IPS DF 4.7 (cell line): ENCODE data around the gene PPP2R5A.
"Not testable (repeated sequence)": the region's sequence is repeated elsewhere in the genome, so short reads cannot be mapped to it uniquely, and the experiment has no call there.

Experiments
- DNase-seq: peaks from one replicate; pipeline ENCODE4 v3.0.0-alpha.2; 2013; ENCODE audit warnings: low spot score; ENCODE audit errors: extremely low read depth

The PPP2R5A gene

DNA sequence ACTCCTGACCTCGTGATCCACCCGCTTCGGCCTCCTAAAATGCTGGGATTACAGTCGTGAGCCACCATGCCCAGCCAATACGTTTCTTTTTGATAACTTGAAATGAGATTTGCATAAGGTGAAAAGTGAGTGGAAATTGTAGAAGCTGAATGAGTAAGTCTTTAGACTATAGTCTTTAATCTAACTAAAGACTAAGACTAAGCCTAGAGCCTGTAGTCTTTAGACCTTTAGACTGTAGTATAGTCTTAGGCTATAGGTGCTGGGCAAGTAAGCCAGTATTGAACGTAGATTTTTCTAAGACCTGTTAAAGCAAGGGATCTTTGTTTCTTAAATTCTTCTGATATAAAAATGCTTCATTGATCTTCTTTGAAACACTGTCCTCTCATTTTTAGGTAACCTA lies 12.1 kb downstream of the PPP2R5A start:
- DNase-seq = no peak

DNA sequence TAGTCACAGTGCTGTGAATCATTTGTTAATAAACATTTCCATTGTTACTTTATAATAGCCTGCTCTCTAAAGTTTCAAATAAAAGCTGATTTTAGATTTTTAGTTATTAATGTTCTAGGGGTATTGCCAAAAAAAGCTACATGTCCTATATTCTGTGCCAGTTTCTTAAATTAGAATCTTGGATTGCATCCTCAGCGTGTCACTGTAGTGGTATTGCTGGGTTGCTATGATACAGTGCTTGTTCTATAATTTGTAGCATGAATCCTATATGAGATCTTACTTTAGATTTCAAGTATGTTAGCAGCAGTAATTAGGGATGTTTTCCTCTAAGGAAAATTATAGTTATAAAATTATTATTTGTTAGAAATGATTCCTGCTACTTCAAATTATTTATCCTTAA lies 16.4 kb downstream of the PPP2R5A start:
- DNase-seq = no peak

DNA sequence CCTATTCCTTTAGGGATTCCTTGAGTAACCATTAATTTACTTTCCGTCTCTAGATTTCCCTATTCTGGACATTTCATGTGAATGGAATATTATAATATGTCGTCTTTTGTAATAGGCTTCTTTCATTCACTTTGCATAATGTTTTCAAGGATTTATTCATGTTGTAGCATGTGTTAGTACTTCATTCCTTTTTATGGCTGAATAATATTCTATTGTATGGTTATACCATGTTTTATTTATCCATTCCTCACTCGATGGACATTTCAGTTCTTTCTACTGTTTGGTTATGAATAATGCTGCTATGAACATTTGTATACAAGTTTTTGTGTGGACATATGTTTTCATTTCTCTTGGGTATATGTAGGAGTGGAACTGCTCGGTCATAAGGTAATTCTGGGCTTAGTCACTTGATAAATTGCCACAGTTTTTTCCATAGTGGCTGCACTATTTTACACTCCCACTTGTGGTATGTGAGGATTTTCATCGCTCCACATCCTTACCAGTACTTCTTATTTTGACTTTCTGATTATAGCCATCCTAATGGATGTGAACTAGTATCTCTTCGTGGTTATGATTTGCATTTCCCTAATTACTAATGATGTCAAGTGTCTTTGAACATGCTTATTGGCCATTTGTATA lies 17.7 kb downstream of the PPP2R5A start:
- DNase-seq = no peak

DNA sequence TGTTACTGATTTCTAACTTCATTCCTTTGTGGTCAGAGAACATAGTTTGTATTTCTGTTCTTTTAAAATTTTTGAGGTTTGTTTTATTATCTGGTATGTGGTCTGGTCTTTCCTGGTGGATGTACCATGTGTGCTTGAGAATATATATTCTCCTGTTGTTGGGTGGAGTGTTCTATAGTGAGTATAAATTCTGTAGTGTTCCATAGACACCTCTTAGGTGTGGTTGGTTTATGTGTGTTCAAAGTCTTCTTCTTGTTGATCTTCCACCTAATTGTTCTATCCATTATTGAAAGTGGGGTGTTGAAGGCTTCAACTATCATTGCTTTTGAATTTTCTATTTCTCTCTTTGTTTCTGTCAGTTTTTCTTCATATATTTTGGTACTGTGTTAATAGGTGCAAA lies 20.1 kb downstream of the PPP2R5A start:
- DNase-seq = no peak

DNA sequence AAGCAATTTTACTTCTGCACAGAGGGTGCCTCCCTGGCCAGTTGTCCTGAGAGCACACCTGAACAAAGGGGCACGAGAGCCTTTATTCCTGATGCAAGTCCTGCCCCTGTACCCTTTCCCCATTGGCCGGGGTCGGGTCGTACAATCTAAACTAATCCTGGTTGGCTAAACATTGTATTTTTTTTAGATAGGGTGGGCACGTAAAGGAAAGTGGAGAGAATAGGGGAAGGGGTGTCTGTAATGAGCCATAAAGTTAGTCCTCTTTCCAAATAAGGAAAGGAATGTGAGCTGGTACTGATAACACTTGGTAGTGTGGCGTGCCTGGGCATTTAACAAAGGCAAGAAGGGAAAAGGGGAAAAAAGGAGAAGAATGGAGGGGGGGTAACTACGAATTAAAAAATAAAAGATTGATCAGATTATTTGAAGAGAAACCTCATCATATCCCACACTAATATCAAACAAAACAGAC lies 20.8 kb downstream of the PPP2R5A start:
- not testable (repeated sequence) for DNase-seq

DNA sequence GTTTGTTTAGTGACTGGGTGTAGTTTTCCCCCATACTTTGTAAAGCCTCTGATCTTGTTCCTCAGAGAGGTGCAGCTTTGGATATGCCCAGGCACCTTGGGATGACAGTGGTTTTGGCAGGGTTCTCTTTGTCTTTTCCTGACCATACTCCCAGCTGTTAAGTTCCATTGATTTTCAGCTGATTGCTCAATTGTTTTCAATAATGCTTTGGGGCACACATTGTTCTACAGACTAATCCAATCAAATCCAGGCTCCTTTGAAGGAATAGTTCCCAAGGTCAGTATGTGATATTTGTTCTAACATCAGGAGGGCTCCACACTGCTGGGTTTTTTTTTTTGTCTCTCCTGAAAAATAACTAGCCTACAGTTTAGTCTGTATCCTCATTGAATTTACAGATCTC lies 24.8 kb downstream of the PPP2R5A start:
- no peak for DNase-seq

DNA sequence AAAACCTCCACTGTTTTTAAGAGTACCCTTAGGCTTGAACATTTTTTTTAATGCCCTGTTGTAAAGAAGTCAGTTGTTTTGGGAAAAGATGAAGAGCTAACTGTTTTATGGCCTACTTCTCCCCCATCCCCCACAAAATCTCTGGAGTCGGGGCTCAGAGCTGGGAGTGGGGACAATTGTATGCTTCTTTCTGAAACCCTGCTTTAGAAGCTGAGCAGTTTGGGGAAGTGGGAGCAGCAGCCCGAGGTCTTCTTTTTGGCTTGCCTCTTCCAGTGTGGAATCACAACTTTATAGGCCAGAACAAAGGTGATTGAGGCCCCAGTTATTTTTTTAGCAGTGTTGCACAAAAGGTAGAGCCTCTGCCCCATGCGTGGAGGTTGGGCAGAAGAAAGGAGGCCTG lies 25.2 kb downstream of the PPP2R5A start:
- DNase-seq = no peak

DNA sequence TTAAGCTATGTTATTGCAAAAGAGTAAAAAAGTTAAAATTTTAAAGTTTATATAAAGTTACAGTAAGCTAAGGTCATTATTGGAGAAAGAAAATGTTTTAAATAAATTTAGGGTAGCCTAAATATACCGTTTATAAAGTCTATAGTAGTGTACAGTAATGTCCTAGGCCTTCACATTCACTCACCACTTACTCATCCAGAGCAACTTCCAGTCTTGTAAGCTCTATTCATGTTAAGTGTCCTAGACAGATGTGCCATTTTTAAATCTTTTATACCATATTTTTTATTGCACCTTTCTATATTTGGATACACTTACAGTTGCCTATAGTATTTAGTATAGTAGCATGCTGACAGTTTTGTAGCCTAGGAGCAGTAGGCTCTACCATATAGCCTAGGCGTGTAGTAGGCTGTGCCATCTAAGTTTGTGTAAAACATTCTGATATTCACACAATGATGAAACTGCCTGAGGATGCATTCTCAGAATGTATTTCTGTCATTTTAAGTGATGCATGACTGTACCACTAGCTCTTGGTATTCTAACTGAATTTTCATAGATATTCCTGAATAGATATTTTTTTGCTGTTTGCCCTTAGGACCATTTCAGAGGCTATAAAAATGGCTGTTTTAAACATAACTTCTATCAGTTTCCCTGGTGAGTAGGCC lies 26.8 kb downstream of the PPP2R5A start:
- no peak for DNase-seq

DNA sequence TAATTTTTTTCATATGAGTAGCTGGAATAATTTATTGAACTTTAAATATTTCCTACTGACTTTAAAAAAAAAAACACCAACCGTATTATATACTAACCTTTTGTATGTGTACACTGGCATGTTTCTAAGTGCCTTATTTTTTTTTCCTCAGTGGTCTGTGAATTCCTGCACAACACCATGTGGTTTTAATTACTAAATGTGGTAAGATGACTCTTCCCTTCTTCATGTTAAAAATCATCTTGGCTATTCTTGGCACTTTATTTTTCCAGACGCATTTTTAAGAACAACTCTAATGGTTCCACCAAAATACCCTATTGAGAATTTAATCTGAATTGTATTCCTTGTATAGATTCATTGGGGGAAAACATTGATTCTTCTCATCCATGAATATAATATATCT lies 28.4 kb downstream of the PPP2R5A start:
- no peak for DNase-seq

DNA sequence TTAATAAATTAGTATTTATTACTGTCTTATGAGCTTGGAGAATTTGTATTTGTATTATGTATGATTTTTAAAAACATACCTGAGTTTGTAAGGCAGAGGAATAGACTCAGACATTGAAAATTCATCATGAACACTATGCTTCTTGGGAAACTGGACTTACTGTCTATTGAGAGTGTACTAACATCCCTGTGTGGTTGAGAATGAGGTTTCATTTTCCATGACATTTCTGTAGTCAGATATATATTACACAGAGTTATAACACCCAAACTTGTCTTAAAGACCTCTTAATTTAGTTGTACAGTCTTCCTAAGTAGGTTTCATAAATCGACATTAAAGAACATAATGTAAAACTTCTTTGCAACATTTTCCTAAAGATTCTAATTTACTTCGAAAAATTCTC lies 30.0 kb downstream of the PPP2R5A start:
- no peak for DNase-seq

DNA sequence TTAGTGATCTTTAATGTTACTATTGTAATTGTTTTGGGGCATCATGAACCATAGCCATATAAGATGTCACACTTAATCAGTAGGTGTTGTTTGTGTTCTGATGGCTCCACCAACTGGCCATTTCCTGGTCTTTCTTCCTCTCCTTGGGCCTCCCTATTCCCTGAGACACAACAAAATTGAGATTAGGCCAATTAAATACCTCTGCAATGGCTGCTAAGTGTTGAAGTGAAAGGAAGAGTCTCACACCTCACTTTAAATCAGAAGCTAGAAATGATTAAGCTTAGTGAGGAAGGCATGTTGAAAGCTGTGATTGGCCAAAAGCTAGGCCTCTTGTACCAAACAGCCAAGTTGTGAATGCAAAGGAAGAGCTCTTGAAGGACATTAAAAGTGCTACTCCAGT lies 30.7 kb downstream of the PPP2R5A start:
- DNase-seq = peak; percentile 53

DNA sequence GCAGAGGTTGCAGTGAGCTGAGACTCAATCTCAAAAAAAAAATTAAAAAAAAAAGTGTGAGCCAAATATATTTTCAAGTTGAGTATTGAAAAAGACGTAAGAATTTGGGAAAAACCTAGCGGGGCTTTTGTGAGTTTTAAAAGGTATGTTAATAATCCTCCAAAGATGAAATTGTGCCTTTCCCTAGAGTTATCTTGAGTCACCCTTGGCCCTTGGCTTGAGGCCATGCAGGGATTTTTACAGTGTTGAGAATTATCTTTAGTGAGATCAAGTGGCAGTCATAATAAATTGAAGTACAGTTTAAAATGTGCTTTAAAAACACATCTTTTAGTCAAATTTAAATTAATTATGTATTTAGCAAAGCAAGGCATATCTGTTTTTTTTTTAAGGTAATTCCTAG lies 32.7 kb downstream of the PPP2R5A start:
- no peak for DNase-seq

DNA sequence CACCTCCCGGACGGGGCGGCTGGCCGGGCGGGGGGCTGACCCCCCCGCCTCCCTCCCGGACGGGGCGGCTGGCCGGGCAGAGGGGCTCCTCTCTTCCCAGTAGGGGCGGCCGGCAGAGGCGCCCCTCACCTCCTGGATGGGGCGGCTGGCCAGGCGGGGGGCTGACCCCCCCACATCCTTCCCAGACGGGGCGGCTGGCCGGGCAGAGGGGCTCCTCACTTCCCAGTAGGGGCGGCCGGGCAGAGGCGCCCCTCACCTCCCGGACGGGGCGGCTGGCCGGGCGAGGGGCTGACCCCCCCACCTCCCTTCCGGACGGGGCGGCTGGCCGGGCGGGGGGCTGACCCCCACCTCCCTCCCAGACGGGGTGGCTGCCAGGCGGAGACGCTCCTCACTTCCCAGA lies 35.8 kb downstream of the PPP2R5A start:
- DNase-seq = not testable (repeated sequence)

DNA sequence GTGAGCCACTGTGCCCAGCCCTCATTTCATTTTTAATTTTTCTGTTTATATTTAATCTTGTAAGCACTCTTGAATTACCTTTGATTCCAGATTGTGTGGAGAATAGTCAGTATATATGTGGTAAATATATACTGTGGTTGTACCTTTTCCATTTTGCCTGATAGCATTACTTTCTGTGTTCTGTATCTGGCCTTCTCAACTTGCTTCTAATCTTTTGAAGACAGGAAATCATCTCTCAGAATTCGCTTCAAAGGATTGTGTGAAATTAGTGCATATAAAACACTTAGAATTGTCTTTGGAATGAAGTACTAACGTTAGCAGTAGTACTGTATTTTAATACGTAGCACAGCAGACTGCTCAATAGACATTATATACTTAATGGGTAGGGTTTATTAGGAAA lies 37.9 kb downstream of the PPP2R5A start:
- no peak for DNase-seq

DNA sequence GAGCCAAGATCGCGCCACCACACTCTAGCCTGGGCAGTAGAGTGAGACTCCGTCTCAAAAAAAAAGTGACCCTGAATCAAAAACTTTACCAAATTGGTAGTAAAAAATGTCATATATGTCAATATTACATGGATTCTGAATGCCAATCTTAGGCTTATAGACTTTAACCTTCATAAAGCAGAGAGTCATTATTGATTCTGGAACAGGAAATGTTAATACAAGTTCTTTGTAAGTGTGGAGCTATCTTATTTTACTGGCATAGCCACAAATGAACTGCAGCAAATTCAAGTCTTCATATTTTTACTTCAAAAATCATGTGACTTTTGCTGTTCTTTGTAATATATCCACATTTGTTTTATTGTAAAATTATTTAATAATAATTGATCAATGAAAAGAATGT lies 41.3 kb downstream of the PPP2R5A start:
- no peak for DNase-seq

DNA sequence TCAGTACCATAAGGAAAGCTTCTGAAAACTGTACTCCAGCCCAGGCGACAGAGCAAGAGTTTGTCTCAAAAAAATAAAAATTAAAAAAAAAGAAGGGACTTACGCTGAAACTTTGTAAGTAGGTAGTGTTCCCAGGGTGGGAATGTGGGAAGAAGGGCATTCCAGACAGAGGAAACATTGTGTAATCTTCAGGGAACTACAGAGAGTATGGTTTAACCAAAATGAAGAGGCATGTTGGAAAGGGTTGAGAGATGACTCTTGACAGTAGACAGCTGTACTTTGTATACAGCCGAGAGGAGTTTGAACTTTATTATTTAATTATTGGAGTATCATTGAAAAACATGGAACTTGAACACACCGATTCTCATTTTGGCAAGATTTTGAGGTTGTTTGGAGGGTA lies 43.0 kb downstream of the PPP2R5A start:
- DNase-seq = no peak

DNA sequence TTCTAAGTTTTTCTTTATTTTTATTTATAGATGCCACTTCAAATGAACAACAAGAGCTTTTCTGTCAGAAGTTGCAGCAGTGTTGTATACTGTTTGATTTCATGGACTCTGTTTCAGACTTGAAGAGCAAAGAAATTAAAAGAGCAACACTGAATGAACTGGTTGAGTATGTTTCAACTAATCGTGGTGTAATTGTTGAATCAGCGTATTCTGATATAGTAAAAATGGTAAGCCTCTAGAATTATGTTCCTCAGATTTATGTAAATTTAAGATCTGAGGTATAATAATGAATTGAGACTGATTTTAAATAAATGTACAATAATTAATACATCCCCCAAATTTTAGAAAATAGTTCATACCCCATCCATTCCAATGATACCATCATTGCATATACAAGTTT lies 43.9 kb downstream of the PPP2R5A start:
- no peak for DNase-seq

DNA sequence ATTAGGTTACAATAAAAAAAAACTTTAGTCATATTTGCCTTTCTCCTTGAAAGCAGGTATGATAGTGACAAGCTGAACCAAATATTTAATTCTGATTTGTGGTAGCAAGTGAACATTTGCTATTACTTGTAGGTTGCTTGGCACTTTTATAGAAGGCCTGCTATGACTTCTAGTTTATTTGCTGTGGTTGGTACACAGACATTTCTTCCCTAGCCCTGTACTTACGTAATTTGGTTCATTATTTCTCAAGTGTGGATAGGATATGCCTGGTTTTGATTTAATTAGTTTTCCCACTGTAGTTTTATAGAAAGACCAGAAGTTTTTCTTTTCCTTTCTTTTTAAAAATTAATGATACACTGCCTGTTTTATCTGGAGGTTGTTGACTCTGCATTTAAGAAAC lies 55.9 kb downstream of the PPP2R5A start:
- no peak for DNase-seq

DNA sequence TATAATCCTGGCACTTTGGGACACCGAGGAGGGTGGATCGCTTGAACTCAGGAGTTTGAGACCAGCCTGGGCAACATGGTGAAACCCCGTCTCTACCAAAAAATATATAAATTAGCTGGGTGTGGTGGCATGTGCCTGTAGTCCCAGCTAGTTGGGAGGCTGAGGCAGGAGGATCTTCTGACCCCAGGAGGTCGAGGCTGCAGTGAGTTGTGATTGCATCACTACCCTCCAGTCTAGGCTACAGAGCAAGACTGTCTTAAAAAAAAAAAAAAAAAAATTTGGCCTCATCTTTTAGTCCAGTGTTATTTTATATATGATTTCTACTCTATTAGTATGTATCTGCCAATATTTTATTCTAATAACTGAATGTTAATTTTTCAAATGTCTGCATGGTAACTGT lies 59.7 kb downstream of the PPP2R5A start:
- DNase-seq = no peak

DNA sequence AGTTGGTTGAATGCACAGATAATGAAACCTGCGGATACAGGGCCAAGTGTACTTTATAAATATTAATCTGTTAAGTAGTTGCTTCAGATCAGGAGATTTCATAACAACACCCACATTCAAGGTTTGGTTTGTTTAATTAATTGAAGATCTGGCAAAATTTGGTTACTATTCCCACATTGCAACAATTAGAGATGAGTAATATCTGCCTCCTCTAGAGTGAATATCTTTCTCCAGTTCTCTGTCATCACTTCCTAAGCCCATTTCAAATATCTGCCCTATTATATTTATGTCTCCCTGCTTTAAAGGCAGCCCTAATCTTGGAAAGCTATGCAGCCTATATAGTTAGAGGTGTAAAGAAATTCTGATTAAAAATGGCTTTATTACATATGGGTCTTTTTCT lies 61.4 kb downstream of the PPP2R5A start:
- no peak for DNase-seq

DNA sequence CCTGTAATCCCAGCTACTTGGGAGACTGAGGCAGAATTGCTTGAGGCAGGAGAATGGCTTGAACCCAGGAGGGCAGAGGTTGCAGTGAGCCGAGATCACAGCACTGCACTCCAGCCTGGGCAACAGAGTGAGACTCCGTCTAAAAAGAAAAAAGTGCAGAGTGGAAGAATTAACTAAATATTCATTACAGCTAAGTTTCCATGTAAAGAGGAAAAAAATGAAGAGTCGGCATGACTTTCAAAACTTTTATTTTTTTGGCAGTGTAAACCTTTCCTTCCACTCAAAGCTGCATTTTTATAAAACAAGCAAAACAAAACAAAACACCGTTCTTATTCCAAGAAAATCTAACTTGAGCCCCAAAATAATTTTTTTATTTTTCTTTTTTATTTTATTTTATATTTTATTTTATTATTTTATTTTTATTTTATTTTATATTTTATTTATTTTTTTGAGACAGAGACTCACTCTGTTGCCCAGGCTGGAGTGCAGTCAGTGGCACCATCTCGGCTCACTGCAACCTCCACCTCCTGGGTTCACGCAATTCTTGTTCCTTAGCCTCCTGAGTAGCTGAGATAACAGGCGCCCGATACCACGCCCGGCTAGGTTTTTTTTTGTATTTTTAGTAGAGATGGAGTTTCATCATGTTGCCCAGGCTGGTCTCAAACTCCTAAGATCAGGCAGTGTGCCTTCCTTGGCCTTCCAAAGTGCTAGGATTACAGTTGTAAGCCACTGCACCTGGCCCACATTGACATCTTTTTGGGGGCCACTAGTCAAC lies 66.6 kb downstream of the PPP2R5A start:
- no peak for DNase-seq

DNA sequence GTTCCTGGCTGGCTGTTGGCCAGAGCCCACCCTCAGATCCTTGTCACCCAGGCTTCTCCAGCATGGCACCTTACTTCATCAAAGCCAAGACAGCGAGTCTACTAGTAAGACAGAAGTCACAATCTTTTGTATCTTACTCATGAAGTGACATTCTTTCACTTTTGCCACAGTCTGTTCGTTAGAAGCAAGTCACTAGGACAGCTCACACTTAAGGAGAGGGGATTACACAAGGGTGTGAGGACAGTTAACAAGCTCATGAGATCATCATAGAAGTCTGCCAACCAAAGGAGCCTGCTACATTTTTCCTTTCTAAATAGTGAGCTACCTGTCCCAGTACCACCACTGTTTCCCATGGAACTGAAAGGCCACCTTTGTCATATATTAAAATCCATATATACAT lies 68.0 kb downstream of the PPP2R5A start:
- no peak for DNase-seq

DNA sequence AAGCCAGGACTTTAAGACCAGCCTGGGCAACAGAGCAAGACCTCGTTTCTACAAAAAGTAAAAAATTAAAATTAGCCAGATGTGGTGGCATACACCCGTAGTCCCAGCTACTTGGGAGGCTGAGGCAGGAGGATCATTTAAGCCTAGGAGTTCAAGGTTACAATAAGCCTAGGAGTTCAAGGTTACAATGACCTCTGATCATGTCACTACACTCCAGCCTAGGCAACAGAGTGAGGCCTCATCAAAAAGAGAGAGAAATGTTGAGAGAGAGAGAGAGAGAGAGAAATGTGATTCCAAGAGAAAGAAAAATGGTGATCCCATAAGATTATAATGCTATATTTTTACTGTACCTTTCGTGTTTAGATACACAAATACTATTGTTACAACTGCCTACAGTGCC lies 69.3 kb downstream of the PPP2R5A start:
- DNase-seq = no peak
